C4-2B (cell line): ENCODE data around the gene TRIAP1.

Experiments used
- CTCF ChIP-seq: fragments of 450-650 bp; conservative IDR thresholded peaks from 2 replicates; pipeline ENCODE4 v1.5.1; 2017; ENCODE audit warnings: mild to moderate bottlenecking
- ZFX ChIP-seq: fragments of 450-650 bp; IDR thresholded peaks from 2 replicates; pipeline ENCODE4 v1.6.1; 2017

- TF ChIP-seq CTCF (no peak), ZFX (no peak)
Measured at GRCh38 chr12:120465756-120466155, 19.6 kb upstream of the TRIAP1 start.
